PFSK-1 (cell line): Measurements from ENCODE around the gene PTGFRN.

Experiments used
- POLR2AphosphoS5 ChIP-seq: IDR thresholded peaks from 2 replicates; pipeline ENCODE4 v1.6.1; 2012; ENCODE audit warnings: low read depth, mild to moderate bottlenecking, control low read depth, low read length, moderate library complexity
- REST ChIP-seq, 2 experiments: IDR thresholded peaks; 2 replicates each; pipeline versions ENCODE4 v1.6.1 to v1.8.0; 2011 to 2012; ENCODE audit warnings: low read depth in 2 of 2, low read length in 2 of 2, control low read depth in 1 of 2, inconsistent platforms in 1 of 2, mild to moderate bottlenecking in 1 of 2, moderate library complexity in 1 of 2; ENCODE audit not compliant: insufficient read depth in 1 of 2
- SIN3A ChIP-seq: IDR thresholded peaks from 2 replicates; pipeline ENCODE4 v1.6.1; 2012; ENCODE audit warnings: mild to moderate bottlenecking, low read length, moderate library complexity, borderline replicate concordance; ENCODE audit not compliant: insufficient read depth
- TAF1 ChIP-seq: IDR thresholded peaks from 2 replicates; pipeline ENCODE4 v1.6.1; 2012; ENCODE audit warnings: low read length, control low read depth, borderline replicate concordance; ENCODE audit not compliant: insufficient read depth

DNA sequence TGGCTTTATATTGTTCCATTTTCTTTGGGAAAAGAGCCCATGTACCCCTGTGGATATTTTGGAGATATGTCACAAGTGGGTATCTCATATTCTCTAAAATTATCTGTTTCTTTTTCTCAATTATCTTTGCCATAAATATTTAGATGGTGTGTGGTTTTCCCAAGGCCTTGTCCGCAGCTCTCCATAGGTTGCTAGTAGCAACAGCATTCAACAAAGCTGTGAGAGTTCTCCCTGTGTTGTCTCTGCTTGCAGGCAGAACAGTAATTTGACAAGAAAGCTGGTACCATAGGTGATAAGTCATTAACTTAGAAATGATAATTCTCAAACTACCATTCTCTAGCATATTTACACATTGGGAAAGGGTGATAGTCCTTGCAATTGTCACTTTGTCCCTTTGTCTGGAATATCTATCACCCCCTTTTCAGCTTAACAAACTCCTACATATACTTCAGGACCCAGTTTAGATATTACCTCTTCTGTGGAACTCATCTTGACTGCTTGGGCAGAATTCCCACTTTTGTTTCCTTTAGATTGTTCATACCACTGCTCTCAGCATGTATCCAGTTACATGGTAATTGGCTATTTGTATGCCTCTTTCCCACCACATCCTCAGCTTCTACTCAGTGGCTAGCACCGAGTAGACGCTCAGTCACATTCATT is 100.7 kb downstream of the PTGFRN start:
- TF ChIP-seq REST (IDR thresholded peaks at IDR 0.05; ENCODE audit: insufficient read depth in 1 of 2, low read depth in 2 of 2, low read length in 2 of 2) (no peak), POLR2AphosphoS5 (no peak), TAF1 (no peak), SIN3A (no peak)
